ENCODE measurements around the gene MUL1. TPM values are rescaled to one million over a fixed set of nuclear protein-coding genes. Genes with fewer than 3 reads are reported as not detected.

The MUL1 gene, protein sequence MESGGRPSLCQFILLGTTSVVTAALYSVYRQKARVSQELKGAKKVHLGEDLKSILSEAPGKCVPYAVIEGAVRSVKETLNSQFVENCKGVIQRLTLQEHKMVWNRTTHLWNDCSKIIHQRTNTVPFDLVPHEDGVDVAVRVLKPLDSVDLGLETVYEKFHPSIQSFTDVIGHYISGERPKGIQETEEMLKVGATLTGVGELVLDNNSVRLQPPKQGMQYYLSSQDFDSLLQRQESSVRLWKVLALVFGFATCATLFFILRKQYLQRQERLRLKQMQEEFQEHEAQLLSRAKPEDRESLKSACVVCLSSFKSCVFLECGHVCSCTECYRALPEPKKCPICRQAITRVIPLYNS
- 7.5 and 12.0 TPM in 2 replicates for polyA plus RNA-seq

DNA sequence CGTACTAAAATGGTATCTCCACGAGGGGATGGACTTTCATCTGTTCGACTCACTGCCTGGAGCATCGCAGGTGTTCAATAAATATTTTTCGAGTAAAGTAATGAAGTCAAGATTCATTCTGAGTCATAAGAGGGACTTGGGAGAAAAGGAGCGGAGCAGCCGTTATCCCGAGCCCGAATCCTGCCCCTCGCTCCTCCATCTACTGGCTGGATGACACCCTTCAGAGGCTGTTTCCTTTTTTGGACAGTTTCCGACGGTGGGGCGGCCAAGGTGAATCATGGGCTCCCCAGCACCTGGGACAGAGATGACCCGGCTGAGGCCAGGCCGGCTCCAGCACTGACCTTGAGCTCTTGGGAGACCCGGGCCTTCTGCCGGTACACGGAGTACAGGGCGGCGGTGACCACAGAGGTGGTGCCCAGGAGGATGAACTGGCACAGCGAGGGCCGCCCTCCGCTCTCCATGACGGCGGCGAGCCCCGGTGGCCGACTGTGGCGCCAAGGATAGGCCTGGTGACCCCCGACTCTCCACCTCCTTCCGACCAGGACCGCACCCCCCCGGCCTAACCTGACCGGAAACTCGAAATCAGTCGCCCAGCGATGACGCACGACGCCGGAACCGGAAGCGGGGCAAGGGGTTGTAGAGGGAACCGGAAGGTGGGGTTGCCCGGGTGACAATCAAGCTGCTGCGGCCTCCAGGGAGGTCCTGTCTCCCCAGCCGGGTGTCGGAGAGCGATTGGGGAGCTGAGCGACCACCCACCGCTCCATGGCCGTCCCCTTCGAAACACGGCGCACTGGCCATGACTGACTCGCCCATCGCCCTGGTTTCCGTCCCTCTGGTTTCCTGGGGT lies at the start of gene MUL1:
TSS of gene MUL1 (minus strand) at position 588 of the 847 bp plus-strand sequence. CDS start at position 461, 127 bp downstream.

DNA sequence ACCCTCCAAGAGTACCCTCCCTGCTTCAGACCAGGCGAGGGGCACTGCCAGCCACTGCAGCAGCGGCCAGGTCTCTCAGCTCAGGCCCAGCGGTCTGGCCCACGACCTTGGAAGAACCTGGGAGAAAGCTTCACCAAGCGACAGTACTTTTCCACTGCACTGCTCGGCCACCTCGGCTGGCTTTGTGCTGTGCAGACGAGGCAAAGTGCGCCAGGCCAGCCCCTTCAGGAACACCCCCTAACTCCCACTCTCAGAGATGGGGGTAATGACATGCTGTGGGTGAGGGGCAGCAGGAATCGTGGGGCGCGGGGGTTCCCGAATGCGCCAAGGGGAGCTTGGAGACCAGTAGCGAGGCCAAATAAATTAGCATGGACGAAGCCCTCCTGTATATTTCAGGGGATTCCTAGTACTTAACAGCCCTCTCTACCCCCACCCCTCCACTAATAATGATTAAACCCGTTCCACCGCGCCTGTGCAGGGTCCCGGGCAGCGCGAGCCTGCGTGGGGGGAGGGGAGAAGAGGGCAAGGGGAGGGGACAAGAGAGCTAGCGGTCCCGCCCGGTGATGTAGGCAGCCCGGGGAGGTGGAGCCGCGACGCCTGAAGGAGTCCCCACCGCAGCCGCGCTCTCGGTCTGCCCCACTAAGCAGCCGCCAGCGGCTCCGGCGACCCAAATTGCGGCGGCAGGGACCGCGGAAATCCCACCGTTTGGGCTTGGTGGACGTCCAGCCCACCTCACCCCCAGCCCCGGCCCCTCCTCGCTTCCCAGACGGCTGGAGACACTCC lies 44.2 kb upstream of the MUL1 start, which contains the start of gene FAM43B:
TSS of gene FAM43B (plus strand) at position 629 of the 783 bp plus-strand sequence. CDS start 401 bp downstream, outside the sequence.

DNA sequence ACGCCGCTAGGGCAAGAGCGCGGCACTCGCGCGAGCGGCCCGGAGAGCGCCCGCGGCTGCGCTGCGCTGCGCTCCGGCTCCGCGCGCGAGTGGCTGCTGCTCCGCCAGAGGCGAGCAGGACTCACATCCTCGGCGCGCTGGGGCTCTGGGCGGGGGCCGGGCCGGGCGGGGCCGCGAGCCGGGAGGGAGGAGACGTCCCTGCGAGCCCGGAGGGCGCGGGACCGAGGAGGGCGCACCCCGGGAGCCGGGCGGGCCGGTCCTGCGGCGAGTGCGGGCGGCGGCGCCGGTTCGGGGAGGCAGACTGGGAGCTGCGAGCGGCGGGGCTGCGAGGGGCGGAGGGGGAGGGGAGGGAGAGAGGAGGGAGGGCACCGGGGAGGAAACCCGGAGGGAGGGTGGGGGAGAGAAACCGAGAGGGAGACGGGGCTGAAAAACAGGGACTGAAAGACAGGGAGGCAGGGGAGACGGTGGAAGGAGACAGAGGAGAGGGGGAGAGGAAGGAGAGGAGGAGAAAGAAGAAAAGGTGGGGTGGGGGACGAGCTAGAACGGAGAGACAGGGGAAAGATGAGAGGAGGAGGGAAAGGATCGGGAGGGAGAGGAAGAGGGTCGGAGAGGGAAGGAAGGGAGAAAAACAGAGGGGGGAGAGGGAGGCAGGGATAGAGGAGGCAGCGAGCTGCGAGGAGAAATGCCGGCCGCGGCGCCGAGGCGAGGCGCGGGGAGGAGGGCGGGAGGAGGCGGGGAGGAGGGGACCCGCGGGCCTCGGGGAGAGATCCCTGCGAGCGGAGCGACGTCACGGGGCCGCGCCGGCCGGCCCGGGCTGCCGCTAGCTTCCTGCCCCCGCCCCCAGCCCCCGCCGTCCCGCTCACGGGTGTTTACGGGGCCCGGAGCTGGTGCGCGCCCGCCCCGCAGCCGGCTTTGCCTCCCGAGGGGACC lies 22.2 kb downstream of the MUL1 start, which contains the start of gene CAMK2N1:
TSS of gene CAMK2N1 (minus strand) at position 684 of the 930 bp plus-strand sequence. CDS start 831 bp downstream, outside the sequence.

Other genes with a start within 250 kb of the MUL1 start
- not detected in 2 replicates for gene VWA5B1, start 217.3 kb downstream of the MUL1 start, polyA plus RNA-seq
- 78.5 and 132 TPM in 2 replicates for gene CAMK2N1, start 21.9 kb downstream of the MUL1 start, polyA plus RNA-seq
- 3.1 TPM in 1 of 2 replicates, not detected in the other for gene FAM43B, start 44.4 kb upstream of the MUL1 start, polyA plus RNA-seq
- 0.98 and 7.1 TPM in 2 replicates for gene CDA, start 80.9 kb upstream of the MUL1 start, polyA plus RNA-seq
- 57.3 and 86.9 TPM in 2 replicates for gene PINK1, start 125.3 kb upstream of the MUL1 start, polyA plus RNA-seq
- 63.0 and 67.5 TPM in 2 replicates for gene DDOST, start 153.2 kb upstream of the MUL1 start, polyA plus RNA-seq
- 1.6 and 8.3 TPM in 2 replicates for gene KIF17, start 209.9 kb upstream of the MUL1 start, polyA plus RNA-seq
- 0.07 and 4.9 TPM in 2 replicates for gene SH2D5, start 224.6 kb upstream of the MUL1 start, polyA plus RNA-seq